ENCODE measurements around the gene CLEC2L. TPM values are rescaled to one million over a fixed set of nuclear protein-coding genes. Genes with fewer than 3 reads are reported as not detected.

The CLEC2L gene
- total RNA-seq, 1 donor from 2014 or later = not detected

- no peak for DNase-seq (ENCODE audit: low read depth in 2 of 2)
Measured at GRCh38 chr7:139557857-139558581, 34.5 kb downstream of the CLEC2L start.

- DNase-seq (ENCODE audit: low read depth in 2 of 2) = no peak
Measured at GRCh38 chr7:139559364-139560105, 36.0 kb downstream of the CLEC2L start.

- DNase-seq (ENCODE audit: low read depth in 2 of 2) = no peak
Measured at GRCh38 chr7:139560199-139560598, 36.7 kb downstream of the CLEC2L start.

- no peak for DNase-seq (ENCODE audit: low read depth in 2 of 2)
Measured at GRCh38 chr7:139560678-139561077, 37.2 kb downstream of the CLEC2L start.

- no peak for DNase-seq (ENCODE audit: low read depth in 2 of 2)
Measured at GRCh38 chr7:139562491-139562890, 39.0 kb downstream of the CLEC2L start.

- DNase-seq (ENCODE audit: low read depth in 2 of 2) = no peak
Measured at GRCh38 chr7:139562961-139563565, 39.6 kb downstream of the CLEC2L start.

- no peak for DNase-seq (ENCODE audit: low read depth in 2 of 2)
Measured at GRCh38 chr7:139563856-139564255, 40.4 kb downstream of the CLEC2L start.

GRCh38 chr7:139566075-139566474, 42.6 kb downstream of the CLEC2L start:
- DNase-seq (ENCODE audit: low read depth in 2 of 2) = no peak

- no peak for DNase-seq (ENCODE audit: low read depth in 2 of 2)
Measured at GRCh38 chr7:139566736-139567646, 43.5 kb downstream of the CLEC2L start.

GRCh38 chr7:139567647-139568345, 44.3 kb downstream of the CLEC2L start:
- DNase-seq (ENCODE audit: low read depth in 2 of 2) = no peak

- DNase-seq (ENCODE audit: low read depth in 2 of 2) = no peak
Measured at GRCh38 chr7:139568346-139568675, 44.8 kb downstream of the CLEC2L start.

GRCh38 chr7:139568813-139569490, 45.5 kb downstream of the CLEC2L start:
- DNase-seq (ENCODE audit: low read depth in 2 of 2) = no peak

GRCh38 chr7:139570119-139570518, 46.6 kb downstream of the CLEC2L start:
- peak in 1 of 2 donors; percentile 5 for DNase-seq (ENCODE audit: low read depth in 2 of 2)

GRCh38 chr7:139570626-139571025, 47.1 kb downstream of the CLEC2L start:
- no peak for DNase-seq (ENCODE audit: low read depth in 2 of 2)

- DNase-seq (ENCODE audit: low read depth in 2 of 2) = no peak
Measured at GRCh38 chr7:139571190-139571589, 47.7 kb downstream of the CLEC2L start.

- DNase-seq (ENCODE audit: low read depth in 2 of 2) = no peak
Measured at GRCh38 chr7:139571651-139572050, 48.2 kb downstream of the CLEC2L start.

- no peak for DNase-seq (ENCODE audit: low read depth in 2 of 2)
Measured at GRCh38 chr7:139572071-139572470, 48.6 kb downstream of the CLEC2L start.

- DNase-seq (ENCODE audit: low read depth in 2 of 2) = no peak
Measured at GRCh38 chr7:139572704-139573385, 49.4 kb downstream of the CLEC2L start.

GRCh38 chr7:139573871-139574270, 50.4 kb downstream of the CLEC2L start:
- no peak for DNase-seq (ENCODE audit: low read depth in 2 of 2)

All from lung microvascular endothelial cell (primary cell).